Measurements from ENCODE around the gene POM121C.
"Not testable (repeated sequence)": the region's sequence is repeated elsewhere in the genome, so short reads cannot be mapped to it uniquely, and the experiment has no call there.

The POM121C gene

DNA sequence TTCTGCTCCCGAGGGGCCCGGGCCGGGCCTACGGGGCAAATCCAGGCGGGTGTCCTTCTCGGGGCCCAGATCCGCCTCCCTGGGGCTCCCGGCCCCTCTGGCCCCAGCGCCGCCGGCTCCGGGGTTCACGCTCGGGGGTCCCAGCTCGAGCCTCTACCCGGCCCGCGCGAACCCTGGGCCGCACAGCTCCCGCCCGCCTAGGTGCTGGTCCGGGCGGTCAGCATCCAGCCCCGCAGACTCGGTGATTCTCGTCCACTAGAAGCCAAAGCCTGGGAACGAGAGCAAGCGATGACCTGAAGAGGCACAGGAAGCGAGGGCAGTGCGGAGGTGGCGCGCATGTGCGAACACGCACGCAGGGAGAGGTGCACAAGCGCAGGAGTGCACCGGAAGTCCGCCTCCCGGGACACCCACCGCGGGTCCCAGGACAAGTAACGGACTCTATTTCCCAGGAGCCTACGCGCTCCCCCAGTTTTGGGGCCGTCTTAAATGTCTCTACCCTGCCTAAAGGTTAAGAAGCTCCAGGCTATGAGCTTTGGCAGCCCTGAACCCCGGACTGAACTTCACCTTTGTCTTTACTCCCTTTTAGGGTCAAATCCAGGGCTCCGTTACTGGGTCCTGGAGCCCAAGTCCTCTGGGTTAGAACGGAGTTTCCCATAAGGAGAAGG lies at the start of gene POM121C:
POM121C (minus strand) TSS at position 321 of the 665 bp plus-strand sequence. CDS start 44,803 bp downstream, outside the sequence.
- not testable (repeated sequence) for H3K9me3 ChIP-seq (ENCODE audit: insufficient read depth, low read length, severe bottlenecking); H4K20me1 ChIP-seq (ENCODE audit: insufficient read depth, low read length); H3K27me3 ChIP-seq (ENCODE audit: insufficient read depth, low read length, poor library complexity)
- peak within 1 kb of the TSS; percentile 71 for H3K27ac ChIP-seq (ENCODE audit: low read length)
- peak within 1 kb of the TSS; percentile 70 for H3K4me2 ChIP-seq (ENCODE audit: insufficient read depth, low read length)
- peaks cover 12% of the 10 kb centered on the region for H3K4me1 ChIP-seq (ENCODE audit: insufficient read depth, low read length)
- H3K9ac ChIP-seq (ENCODE audit: low read depth, low read length), result peak within 1 kb of the TSS; percentile 67
- peaks cover 30% of the 10 kb centered on the region for H3K79me2 ChIP-seq (ENCODE audit: insufficient read depth, low read length)
- H3K4me3 ChIP-seq (ENCODE audit: low read depth in 1 of 2, low read length in 2 of 2), result peak within 1 kb of the TSS; percentile 52 to 66
- ATAC-seq (ENCODE audit: insufficient read depth, low read depth), result peak; percentile 100
- peak within 1 kb of the TSS; percentile 73 for H2AFZ ChIP-seq (ENCODE audit: low read depth, low read length)
- DNase-seq, result peak; percentile 94
- peaks cover 15% of the 10 kb centered on the region for H3K36me3 ChIP-seq (ENCODE audit: insufficient read depth, low read length)

DNA sequence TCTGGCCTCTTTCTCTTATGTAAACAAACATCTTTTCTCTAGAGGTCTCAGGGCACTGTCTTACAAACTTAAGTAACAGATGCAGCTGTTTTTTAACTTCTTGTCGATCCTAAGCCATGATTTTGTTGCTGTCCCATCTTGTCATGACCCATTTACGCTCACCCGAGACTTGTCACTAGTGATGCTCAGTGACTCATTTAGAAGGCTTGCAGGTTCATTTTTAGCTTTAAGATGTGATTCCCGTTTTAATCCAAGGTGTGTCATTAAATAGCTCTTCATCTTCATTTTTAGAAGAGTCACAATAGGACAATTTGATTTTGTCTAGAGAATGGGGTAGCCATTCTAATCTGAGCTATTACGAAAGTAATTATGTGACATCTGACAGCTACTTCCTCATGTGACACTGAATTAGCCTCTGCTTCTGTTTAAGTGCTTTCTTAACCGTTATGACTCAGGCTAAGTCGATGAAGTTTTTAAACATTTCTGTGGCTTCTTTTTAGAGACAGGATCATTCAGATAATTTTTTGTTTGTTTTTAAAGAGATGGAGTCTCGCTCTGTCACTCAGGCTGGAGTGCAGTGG lies 48.7 kb upstream of the POM121C start:
- Histone ChIP-seq H3K79me2 (ENCODE audit: insufficient read depth, low read length) (no peaks in the 10 kb centered on the region), H3K4me1 (ENCODE audit: insufficient read depth, low read length) (no peaks in the 10 kb centered on the region), H3K9me3 (ENCODE audit: insufficient read depth, low read length, severe bottlenecking) (no peaks in the 10 kb centered on the region), H3K4me2 (ENCODE audit: insufficient read depth, low read length) (no peak overlapping the region), H3K36me3 (ENCODE audit: insufficient read depth, low read length) (no peaks in the 10 kb centered on the region), H3K9ac (ENCODE audit: low read depth, low read length) (no peak overlapping the region), H2AFZ (ENCODE audit: low read depth, low read length) (no peak overlapping the region), H3K27ac (ENCODE audit: low read length) (no peak overlapping the region), H3K27me3 (ENCODE audit: insufficient read depth, low read length, poor library complexity) (no peaks in the 10 kb centered on the region), H3K4me3 (ENCODE audit: low read depth in 1 of 2, low read length in 2 of 2) (no peak overlapping the region), H4K20me1 (ENCODE audit: insufficient read depth, low read length) (no peaks in the 10 kb centered on the region)
- no peak for TF ChIP-seq EZH2 (IDR thresholded peaks at IDR 0.05; ENCODE audit: borderline replicate concordance, low read depth, low read length, severe bottlenecking)
- ATAC-seq (ENCODE audit: insufficient read depth, low read depth) (no peak), DNase-seq (no peak)

DNA sequence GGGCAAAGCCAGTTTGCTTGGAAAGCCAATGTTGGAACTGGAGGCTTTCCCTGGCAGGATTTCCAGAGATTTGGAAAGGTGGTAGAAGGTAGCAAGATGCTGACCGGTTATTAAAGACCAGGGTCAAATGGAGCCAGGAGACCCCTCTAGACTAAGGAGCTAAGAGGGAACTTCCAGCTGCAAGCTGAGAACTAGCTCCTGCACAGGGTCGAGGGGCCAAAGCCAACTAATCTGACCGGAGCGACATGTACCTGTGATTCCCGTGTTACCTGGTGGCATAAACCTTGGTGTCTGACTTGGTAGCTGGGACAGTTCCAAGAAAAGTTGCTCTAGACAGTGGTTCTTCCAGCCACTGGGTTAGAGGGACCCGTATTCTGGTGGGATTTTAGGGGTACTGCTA lies 47.8 kb upstream of the POM121C start:
- no peak overlapping the region for H3K4me2 ChIP-seq (ENCODE audit: insufficient read depth, low read length)
- TF ChIP-seq, protein P1, sequence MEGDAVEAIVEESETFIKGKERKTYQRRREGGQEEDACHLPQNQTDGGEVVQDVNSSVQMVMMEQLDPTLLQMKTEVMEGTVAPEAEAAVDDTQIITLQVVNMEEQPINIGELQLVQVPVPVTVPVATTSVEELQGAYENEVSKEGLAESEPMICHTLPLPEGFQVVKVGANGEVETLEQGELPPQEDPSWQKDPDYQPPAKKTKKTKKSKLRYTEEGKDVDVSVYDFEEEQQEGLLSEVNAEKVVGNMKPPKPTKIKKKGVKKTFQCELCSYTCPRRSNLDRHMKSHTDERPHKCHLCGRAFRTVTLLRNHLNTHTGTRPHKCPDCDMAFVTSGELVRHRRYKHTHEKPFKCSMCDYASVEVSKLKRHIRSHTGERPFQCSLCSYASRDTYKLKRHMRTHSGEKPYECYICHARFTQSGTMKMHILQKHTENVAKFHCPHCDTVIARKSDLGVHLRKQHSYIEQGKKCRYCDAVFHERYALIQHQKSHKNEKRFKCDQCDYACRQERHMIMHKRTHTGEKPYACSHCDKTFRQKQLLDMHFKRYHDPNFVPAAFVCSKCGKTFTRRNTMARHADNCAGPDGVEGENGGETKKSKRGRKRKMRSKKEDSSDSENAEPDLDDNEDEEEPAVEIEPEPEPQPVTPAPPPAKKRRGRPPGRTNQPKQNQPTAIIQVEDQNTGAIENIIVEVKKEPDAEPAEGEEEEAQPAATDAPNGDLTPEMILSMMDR (IDR thresholded peaks at IDR 0.05; ENCODE audit: borderline replicate concordance, extremely low read depth, low read length, poor library complexity, severe bottlenecking), result no peak
- no peak overlapping the region for H3K9ac ChIP-seq (ENCODE audit: low read depth, low read length)

DNA sequence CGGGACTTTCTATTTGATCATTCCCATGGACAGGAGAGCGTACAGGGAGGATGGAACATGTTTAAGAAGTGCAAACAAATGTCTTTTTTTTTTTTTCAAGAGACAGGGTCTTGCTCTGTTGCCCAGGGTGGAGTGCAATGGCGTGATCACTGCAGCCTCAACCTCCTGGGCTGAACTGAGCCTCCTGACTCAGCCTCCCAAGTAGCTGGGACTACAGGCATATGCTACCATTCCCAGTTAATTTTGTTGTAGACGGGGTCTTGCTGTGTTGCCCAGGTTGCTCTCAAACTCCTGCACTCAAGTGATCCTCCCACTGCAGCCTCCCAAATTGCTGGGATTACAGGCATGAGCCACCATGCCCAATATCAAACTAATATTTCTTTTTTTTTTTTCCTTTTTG lies 46.5 kb upstream of the POM121C start:
- Histone ChIP-seq H3K79me2 (ENCODE audit: insufficient read depth, low read length) (peaks cover 7% of the 10 kb centered on the region), H3K4me2 (ENCODE audit: insufficient read depth, low read length) (no peak overlapping the region), H3K27ac (ENCODE audit: low read length) (no peak overlapping the region), H3K36me3 (ENCODE audit: insufficient read depth, low read length) (no peaks in the 10 kb centered on the region), H4K20me1 (ENCODE audit: insufficient read depth, low read length) (no peaks in the 10 kb centered on the region), H2AFZ (ENCODE audit: low read depth, low read length) (no peak overlapping the region), H3K4me3 (ENCODE audit: low read depth in 1 of 2, low read length in 2 of 2) (no peak overlapping the region), H3K9ac (ENCODE audit: low read depth, low read length) (no peak overlapping the region), H3K27me3 (ENCODE audit: insufficient read depth, low read length, poor library complexity) (no peaks in the 10 kb centered on the region), H3K4me1 (ENCODE audit: insufficient read depth, low read length) (peaks cover 8% of the 10 kb centered on the region), H3K9me3 (ENCODE audit: insufficient read depth, low read length, severe bottlenecking) (no peaks in the 10 kb centered on the region)
- DNase-seq, result no peak
- no peak for ATAC-seq (ENCODE audit: insufficient read depth, low read depth)
- TF ChIP-seq, protein P1 (IDR thresholded peaks at IDR 0.05; ENCODE audit: borderline replicate concordance, extremely low read depth, low read length, poor library complexity, severe bottlenecking), result no peak
- TF ChIP-seq EZH2 (IDR thresholded peaks at IDR 0.05; ENCODE audit: borderline replicate concordance, low read depth, low read length, severe bottlenecking), result no peak

More for the DNA sequence above, 47.8 kb upstream of the POM121C start:
- no peaks in the 10 kb centered on the region for H3K27me3 ChIP-seq (ENCODE audit: insufficient read depth, low read length, poor library complexity)
- no peaks in the 10 kb centered on the region for H4K20me1 ChIP-seq (ENCODE audit: insufficient read depth, low read length)
- H3K27ac ChIP-seq (ENCODE audit: low read length), result no peak overlapping the region
- H3K9me3 ChIP-seq (ENCODE audit: insufficient read depth, low read length, severe bottlenecking), result no peaks in the 10 kb centered on the region
- H3K79me2 ChIP-seq (ENCODE audit: insufficient read depth, low read length), result no peaks in the 10 kb centered on the region
- H3K4me1 ChIP-seq (ENCODE audit: insufficient read depth, low read length), result no peaks in the 10 kb centered on the region
- DNase-seq, result no peak
- H3K4me3 ChIP-seq (ENCODE audit: low read depth in 1 of 2, low read length in 2 of 2), result no peak overlapping the region
- no peak for ATAC-seq (ENCODE audit: insufficient read depth, low read depth)
- no peaks in the 10 kb centered on the region for H3K36me3 ChIP-seq (ENCODE audit: insufficient read depth, low read length)
- no peak overlapping the region for H2AFZ ChIP-seq (ENCODE audit: low read depth, low read length)
